GM03348 (cell line): Measurements from ENCODE around the gene FZD7.
A peak's percentile ranks its signal among the peaks of the same experiment; 100 is the strongest.

Experiments
- DNase-seq: peaks from one replicate; pipeline ENCODE4 v3.0.0; 2012; ENCODE audit warnings: low spot score

The FZD7 gene

GRCh38 chr2:202038471-202039277 lies 5.0 kb downstream of the FZD7 start:
- peak; percentile 36 for DNase-seq

DNA sequence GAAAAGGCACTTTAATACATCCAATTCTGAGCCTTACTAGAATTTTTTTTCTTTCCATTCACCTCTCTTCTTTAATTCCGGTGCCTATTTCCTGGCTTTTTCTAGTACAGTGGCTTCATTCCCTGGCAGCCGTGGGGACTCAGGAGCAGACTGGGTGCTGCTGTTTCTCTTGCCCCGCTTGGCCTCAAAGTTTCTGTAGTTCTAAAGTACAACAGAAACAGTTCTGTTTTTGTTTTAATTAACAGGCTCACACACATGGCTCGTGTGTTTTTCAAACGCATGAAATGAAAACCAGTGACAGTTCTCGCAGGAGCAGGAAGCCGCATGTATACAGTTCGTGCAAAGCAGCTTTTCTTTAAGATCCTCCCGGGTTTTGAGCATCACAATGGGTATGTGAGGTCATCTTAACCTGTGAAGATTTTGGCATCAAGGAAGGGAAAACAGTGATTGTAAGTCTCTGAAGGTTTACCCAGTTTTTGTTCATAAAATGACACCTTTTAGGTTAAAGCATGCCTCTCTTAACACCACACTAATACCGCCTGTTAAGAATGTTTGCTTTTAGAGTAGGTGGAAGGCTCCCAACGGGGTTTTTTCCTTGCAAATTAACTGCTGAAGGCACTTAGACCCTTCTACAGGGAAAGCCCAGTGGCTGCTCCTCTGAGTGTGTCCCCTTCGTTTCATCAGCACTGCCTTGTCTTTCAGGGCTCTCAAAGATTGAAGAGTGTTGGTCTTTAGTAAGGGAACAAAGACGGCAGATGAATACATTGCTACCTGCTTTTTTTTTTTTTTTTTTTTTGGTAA lies 5.8 kb downstream of the FZD7 start:
- no peak for DNase-seq

DNA sequence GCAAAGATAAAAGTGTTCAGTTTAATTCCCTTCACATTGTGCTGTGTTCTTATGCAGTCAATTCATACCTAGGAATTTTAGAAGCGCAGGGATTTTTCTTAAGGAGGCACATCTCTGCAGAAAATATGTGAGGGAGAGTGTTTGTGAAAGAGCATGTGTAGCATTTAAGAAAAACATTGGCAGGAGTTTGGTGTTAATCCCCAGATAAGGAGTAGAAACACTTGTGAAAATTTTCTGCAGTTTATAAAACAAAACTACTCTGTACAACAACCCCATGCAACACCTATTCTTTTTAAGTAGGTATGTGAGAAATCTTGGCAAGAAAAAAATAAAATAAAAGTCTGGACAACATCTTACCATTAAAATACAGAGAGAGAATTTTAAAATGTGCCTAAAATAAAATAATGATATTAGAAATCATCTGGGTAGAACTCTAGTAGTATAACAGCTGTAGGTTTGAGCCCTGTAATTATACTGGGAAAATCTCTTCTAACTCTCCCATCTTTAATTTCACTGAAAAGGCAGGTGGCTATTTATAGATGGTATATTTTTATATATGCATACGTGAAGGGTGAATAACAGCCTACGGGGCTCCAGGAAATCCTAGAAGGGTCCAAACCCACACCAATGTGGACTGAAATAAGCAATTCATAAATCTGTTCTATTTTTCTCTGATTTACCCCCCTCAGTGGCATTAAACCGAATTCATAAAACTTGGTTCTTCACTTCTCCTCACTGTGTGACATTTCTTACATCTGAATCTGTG lies 6.6 kb downstream of the FZD7 start:
- no peak for DNase-seq

DNA sequence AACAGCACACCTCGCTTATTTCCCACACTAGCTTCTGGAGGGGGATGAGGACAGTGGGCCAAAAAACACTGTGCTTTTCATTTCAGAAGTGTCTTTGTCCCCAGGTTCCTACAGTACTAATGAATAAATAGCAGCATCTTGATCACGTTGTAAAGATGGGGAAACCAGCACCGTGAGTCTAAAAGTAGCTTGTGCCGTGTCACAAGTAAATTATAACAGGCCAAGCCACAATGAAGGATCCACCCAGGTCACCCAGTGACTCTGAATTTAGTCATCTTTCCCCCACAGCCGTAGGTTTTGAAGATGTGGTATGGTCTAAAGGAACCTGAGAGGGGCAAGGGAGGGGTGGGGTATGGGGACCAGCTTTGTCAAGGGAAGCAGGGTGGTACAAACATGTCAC lies 8.8 kb downstream of the FZD7 start:
- DNase-seq, result no peak

- no peak for DNase-seq
Observed at GRCh38 chr2:202043475-202043874, 9.8 kb downstream of the FZD7 start.

GRCh38 chr2:202044777-202045176 lies 11.1 kb downstream of the FZD7 start:
- DNase-seq, result no peak

DNA sequence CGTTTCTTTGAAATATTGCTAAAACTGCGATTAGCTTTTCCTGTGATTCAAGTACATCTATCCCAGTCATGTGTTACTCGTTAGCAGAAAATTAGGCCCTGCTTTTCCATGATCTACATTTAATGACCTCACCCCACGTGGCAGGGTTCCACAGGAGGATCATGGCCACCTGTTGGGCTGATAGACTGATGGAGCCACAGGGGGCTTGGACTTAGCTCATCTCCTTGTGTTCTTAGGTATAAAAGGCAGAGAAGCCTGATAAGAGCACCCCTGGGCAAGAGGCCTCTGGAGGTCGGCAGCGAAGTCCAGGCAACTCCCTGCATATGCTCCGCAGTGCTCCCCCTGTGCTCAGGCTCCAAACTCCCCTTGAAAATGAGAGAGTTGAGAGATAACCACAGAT lies 12.9 kb downstream of the FZD7 start:
- DNase-seq, result no peak

- no peak for DNase-seq
Observed at GRCh38 chr2:202049092-202049728, 15.6 kb downstream of the FZD7 start.

DNA sequence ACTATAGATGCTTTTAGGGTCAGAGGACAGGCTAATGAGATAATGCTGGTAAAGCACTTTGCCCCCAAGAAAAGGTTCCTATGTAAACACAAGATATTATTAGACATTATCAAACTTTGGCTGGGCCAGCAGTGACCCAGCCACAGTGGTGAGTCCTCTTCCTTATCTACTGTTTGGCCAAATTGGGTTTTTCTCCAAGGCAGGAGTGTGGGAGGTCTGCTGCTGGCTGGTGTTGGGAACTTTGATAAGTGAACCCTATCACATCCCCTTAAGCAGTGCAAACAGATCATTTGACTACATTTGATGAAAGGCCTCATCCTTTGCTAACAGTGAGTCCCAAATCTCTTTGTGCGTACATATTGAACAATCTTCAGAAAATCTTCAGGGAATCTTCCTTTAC lies 16.2 kb downstream of the FZD7 start:
- no peak for DNase-seq

DNA sequence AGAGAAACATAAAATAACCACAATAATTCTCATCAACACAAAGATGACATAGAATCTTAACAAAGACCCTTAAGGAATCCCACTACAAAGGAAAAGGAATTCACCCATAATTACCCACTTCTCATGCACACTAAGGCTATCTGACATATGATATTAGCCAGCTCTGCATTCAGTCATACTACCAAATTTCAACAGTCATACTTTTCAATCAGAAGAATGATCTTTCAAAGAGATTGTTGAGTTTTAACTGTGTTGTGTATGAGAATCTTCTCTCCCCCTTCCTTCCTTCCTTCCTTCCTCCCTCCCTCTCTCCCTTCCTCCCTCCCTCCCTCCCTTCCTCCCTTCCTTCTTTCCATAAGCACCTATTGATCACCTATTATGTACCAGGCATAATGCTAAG lies 17.0 kb downstream of the FZD7 start:
- DNase-seq, result no peak

DNA sequence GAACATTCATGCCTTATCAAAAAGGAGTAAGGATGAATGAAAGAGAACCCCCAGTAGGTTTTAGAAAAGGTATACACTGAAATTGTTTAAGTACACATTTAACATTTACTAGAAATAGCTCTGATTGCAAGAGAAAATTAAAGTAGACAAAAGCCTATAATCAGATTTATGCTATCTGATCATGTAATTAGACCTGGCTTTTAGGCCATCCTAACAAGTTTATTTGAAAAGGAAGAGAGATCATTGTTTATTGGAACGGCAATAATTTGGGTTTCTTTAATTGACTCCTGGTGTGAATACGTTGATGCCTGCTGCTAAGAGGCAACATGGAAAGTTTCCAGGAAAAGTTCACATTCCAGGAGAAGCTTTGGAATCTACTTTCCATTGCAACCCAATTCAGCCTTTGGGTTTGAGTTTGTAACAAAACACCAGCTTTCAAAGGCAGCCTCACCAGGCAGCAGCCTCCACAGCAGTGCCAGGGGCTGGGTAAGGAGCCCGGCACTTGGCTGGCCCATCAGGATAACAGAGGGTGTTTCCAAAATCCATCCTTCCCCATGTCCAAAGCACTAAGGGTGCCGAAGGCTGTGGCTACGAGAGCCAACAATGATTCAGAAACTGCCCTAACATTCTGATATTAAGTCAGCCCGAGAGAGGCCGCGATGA lies 18.0 kb downstream of the FZD7 start:
- DNase-seq, result peak; percentile 61

DNA sequence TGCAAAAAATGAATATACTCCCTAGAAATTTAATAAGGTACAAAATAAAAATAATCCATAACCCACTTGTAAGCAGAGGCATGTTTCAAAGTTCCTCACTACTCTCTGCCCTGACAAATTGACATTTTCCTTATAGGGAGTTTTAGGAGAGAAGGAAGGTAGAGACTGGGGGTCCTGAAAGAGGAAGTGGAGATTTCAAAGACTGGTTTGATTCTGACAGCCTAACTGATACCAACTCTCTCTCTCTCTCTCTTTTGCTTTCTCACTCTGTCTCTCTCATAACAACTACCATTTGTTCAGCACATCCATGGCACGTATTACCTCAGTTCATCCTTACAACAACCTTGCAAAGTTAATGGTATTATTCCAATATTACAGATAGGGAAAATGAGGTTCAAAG lies 18.6 kb downstream of the FZD7 start:
- no peak for DNase-seq

DNA sequence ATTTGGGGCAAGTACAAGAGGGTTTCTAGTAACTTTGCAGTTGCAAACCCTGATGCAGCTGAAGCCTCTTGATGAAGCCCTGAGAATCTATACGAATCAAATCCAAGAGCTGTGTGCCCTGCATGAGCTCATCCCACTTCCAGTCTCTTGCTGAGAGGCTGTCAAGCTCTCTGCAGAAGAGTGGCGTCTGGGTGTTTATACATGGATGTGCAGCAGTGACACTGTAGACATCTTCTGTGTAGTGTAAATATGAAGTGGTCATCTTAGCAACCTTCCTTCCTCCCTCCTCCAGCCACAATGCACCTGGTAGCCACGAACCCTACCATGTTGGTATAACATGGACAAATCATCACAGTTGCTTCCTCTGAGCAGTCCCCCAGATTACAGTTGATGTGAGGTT lies 21.0 kb downstream of the FZD7 start:
- DNase-seq, result no peak

DNA sequence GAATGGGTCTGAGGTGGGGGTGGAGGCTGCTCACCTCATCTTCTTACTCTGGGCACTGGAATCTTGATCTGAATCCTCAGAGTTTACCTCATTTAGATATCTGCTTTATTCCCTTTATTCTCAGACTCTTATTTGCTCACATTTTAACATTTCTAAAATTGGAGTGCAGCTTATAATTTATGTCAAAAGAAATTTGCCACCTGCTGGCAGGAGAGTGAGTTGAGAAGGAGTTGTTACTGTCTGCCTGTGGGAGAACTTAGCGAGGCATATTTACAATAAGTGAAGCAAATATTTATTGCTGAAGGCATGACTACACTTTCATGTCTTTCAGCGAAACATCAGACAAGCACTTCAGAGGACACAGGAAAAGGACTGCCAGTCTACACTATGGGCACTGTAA lies 23.0 kb downstream of the FZD7 start:
- no peak for DNase-seq

GRCh38 chr2:202060218-202060617 lies 26.6 kb downstream of the FZD7 start:
- no peak for DNase-seq

DNA sequence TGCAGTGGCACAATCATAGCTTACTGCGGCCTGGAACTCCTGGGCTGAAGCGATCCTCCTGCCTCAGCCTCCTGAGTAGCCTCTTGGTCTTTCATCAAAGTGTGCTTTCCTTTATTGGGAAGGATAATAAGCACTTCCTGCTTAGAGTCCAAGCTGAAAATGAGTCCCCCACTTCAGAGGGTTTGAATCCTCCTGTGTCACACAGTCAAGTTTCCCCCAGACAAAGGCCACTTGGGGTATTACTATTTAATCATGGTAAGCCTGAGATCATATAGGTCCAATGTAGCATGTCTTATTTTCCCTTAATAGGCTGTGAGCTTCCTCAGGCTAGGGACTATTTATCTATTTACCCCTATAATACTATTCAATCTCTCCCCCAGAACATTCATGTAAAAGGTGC lies 28.0 kb downstream of the FZD7 start:
- no peak for DNase-seq

DNA sequence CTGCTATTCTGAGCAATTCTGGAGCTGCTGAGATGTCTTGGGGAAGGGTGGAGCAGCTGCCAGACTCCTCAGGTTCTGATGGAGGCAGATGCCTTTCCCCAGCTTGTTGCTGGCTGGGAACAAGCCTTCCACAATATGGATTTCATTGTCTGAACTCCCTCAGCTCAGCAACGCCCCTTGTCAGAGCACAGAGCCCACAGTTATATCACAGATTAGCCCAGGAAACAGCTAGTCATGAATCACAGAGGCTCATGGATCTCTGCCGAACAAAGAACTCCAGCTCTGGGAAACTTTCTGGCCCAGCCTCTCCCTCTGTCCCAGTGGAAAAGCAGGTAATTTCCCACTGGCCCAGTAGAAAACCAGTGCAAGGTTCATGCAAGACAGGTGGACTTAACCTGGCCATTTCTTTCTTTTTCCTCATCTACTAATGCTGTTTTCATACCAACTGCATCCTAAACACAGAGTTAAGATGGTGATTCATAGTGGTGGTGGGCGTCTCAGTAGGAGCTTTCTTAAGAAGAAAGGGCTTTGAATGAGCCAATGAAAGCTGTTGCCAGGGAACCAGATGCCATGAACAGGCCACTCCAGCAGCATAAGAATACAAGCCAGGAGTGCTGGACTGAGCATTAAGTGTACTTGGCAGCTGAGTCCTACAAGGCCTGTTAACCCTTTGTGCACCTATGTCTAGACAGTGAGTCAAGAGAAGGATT lies 30.7 kb downstream of the FZD7 start:
- peak; percentile 77 for DNase-seq

DNA sequence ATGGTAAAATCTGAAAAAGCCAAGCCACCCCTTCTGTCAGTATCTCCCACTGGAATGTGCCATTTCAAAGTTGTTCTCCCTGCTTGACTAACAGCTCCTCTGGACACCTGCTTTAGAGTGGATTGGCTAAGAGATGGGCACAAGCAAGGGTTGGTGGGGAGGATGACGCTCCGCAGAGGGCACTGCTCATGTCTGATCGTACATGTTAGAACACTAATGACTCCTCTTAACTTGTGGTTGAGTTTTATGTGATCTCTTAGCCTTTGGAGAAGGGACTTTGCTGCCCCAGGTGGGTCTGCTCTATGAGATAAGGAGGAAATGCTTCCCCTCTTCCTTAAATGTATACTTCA lies 31.2 kb downstream of the FZD7 start:
- DNase-seq, result no peak

GRCh38 chr2:202065876-202066275 lies 32.2 kb downstream of the FZD7 start:
- DNase-seq, result no peak

- DNase-seq, result no peak
Observed at GRCh38 chr2:202066875-202067274, 33.2 kb downstream of the FZD7 start.

DNA sequence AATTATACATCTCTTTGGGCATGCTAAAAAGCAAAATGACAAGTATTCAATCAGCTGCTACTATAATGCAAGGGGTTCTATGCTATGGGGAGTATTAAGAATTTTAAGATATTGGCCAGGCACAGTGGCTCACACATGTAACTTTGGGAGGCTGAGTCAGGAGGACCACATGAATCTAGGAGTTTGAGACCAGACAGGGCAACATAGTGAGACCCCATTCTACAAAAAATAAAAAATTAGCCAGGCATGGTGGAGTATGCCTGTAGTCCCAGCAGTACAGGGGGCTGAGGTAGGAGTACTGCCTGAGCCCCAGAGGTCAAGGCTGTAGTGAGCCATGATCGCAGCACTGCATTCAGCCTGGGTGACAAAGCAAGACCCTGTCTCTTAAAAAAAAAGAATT lies 33.9 kb downstream of the FZD7 start:
- DNase-seq, result no peak
